ENCODE measurements around the gene OIP5. TPM values are rescaled to one million over a fixed set of nuclear protein-coding genes. Genes with fewer than 3 reads are reported as not detected.
"Not testable (repeated sequence)": the region's sequence is repeated elsewhere in the genome, so short reads cannot be mapped to it uniquely, and the experiment has no call there.

Gene OIP5
- total RNA-seq, 1 donor from 2014 or later: not detected

DNA sequence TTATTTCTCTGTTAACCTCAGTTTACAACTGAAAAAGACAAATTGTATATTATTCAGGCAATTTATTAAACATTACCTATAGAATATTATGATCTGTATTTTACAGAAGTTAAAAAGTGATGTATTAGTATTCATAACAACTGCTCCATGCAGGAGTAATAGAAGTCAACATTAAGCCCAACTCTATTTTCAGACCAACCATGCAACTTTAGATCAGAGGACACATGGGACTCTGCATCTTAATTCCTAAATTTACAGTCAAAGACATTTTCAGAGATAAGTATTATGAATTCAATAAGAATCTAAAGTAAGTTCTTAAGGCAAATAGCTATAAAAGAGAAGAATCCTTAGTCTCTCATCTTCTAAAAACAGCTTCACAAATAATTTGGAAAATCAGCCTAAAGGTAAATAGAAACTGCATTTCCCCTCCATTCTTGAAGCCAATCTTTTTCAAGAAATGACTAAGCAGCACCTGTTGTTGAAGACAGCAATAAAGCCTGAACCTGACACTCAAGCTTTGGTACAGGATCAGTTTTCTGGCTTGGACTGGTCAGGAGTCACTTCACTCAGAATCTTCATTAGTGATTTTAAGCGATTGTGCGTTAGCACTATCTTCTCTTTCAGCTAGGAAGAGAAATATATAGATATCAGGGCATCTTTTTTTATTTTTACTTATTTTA, 23.0 kb downstream of the OIP5 start:
- Histone ChIP-seq H3K27me3 (no peaks in the 10 kb centered on the region), H3K9me3 (no peaks in the 10 kb centered on the region), H3K27ac (no peak overlapping the region), H3K4me3 (no peak overlapping the region), H3K4me1 (no peaks in the 10 kb centered on the region), H3K36me3 (no peaks in the 10 kb centered on the region)
- no peak for DNase-seq (ENCODE audit: extremely low spot score in 2 of 2)
- intact Hi-C loops (cut with DNase I): no loop called here
- TF ChIP-seq POLR2A (IDR thresholded peaks at IDR 0.05) (no peak), POLR2AphosphoS5 (IDR thresholded peaks at IDR 0.05; ENCODE audit: insufficient read depth in 1 of 2, low read depth in 1 of 2) (no peak)
- TF ChIP-seq, protein P1, sequence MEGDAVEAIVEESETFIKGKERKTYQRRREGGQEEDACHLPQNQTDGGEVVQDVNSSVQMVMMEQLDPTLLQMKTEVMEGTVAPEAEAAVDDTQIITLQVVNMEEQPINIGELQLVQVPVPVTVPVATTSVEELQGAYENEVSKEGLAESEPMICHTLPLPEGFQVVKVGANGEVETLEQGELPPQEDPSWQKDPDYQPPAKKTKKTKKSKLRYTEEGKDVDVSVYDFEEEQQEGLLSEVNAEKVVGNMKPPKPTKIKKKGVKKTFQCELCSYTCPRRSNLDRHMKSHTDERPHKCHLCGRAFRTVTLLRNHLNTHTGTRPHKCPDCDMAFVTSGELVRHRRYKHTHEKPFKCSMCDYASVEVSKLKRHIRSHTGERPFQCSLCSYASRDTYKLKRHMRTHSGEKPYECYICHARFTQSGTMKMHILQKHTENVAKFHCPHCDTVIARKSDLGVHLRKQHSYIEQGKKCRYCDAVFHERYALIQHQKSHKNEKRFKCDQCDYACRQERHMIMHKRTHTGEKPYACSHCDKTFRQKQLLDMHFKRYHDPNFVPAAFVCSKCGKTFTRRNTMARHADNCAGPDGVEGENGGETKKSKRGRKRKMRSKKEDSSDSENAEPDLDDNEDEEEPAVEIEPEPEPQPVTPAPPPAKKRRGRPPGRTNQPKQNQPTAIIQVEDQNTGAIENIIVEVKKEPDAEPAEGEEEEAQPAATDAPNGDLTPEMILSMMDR (IDR thresholded peaks at IDR 0.05): no peak

DNA sequence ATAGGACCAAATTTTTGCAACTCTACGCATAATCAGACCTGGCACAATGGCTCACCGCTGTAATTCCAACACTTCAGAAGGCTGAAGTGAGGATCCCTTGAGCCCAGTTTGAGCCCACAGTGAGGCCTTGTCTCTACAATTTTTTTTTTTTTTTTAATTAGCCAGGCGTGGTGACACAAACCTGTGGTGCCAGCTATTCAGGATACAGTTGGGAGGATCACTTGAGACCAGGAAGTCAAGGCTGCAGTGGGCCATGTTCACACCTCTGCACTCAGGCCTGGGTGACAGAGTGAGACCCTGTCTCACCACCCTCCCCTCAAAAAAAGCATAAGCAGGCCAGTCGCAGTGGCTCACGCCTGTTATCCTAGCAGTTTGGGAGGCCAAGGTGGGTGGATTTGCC, 24.7 kb downstream of the OIP5 start:
- Histone ChIP-seq H3K27ac (no peak overlapping the region), H3K36me3 (no peaks in the 10 kb centered on the region), H3K4me1 (no peaks in the 10 kb centered on the region), H3K9me3 (no peaks in the 10 kb centered on the region), H3K27me3 (no peaks in the 10 kb centered on the region), H3K4me3 (no peak overlapping the region)
- TF ChIP-seq POLR2A (IDR thresholded peaks at IDR 0.05): no peak
- TF ChIP-seq, protein P1 (IDR thresholded peaks at IDR 0.05): no peak
- TF ChIP-seq POLR2AphosphoS5 (IDR thresholded peaks at IDR 0.05; ENCODE audit: insufficient read depth in 1 of 2, low read depth in 1 of 2): no peak
- DNase-seq (ENCODE audit: extremely low spot score in 2 of 2): no peak
- intact Hi-C loops (cut with DNase I): no loop called here

DNA sequence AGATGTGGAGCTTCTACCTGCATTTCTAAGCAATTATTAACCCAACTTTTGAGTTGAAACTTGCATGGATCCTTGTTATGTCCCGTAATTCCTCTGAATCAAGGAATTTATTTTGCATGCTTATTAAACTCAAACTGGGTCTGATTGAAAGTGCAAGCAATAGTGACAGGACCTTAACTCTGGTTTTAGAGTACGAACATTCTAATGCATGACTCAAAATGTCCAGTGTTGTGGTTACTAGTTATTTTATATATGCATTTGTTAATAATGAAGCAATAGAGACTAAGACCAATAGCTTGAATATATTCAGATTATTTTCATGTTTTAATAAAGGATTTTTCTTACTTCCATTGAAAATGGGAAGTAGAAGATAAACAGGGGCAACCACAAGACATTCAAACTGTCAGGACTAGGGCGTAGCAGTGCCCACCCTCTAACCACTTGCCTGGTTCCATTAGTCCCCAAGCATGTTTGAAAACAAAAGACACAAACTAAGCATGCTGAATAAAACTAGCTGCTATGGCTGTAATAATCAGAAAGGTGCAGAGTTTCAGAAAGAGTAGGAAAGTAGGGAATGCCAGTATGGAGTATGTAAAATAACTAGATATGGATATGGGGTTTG, 28.1 kb downstream of the OIP5 start:
- Histone ChIP-seq H3K27me3 (no peaks in the 10 kb centered on the region), H3K36me3 (peaks cover 0 to 8% of the 10 kb centered on the region in 2 donors), H3K27ac (no peak overlapping the region), H3K4me1 (no peaks in the 10 kb centered on the region), H3K4me3 (no peak overlapping the region), H3K9me3 (no peaks in the 10 kb centered on the region)
- TF ChIP-seq POLR2AphosphoS5 (IDR thresholded peaks at IDR 0.05; ENCODE audit: insufficient read depth in 1 of 2, low read depth in 1 of 2): no peak
- TF ChIP-seq POLR2A (IDR thresholded peaks at IDR 0.05): no peak
- TF ChIP-seq, protein P1 (IDR thresholded peaks at IDR 0.05): no peak
- no peak for DNase-seq (ENCODE audit: extremely low spot score in 2 of 2)
- intact Hi-C loops (cut with DNase I): no loop called here

DNA sequence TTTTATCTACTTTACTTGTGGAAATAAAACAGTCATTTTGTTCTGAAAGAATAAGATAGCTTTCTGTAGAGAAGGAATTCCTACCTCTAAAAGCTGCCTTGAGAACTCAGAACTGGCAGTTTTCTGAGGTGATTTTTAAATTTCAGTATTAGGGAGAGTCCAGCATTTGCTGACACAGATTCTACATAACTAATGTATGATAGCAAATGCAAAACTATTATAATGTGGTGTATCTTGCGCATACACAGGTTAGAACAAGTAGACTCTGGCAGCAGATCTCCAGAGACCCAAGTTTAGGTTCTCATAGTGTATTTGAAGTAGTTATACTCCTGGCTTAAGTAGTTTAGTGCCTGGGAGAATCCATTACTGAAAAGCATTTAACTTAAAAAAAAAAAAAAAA, 30.8 kb downstream of the OIP5 start:
- DNase-seq (ENCODE audit: extremely low spot score in 2 of 2): no peak
- Histone ChIP-seq H3K4me3 (no peak overlapping the region), H3K27ac (no peak overlapping the region), H3K36me3 (peaks cover 0 to 32% of the 10 kb centered on the region in 2 donors), H3K4me1 (no peaks in the 10 kb centered on the region), H3K9me3 (no peaks in the 10 kb centered on the region), H3K27me3 (no peaks in the 10 kb centered on the region)
- intact Hi-C loops (cut with DNase I): no loop called here
- TF ChIP-seq POLR2AphosphoS5 (IDR thresholded peaks at IDR 0.05; ENCODE audit: insufficient read depth in 1 of 2, low read depth in 1 of 2) (no peak), POLR2A (IDR thresholded peaks at IDR 0.05) (no peak)
- TF ChIP-seq, protein P1 (IDR thresholded peaks at IDR 0.05): no peak

DNA sequence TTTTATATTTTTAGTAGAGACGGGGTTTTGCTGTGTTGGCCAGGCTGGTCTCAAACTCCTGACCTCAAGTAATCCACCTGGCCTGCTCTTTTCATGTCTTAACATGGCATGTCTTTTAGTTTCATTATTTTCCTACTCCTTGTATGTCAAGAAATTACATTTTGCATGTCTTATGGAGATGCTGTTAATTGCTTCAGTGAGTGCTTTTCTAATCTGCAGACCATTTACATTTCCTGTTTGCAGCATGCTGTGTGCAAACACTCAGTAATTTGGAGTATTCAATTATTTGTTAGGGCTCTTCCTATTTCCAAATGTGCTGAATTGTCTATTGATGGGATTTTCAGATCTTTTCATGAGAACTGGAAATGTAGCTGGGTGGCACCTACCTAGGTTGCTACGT, 31.3 kb downstream of the OIP5 start:
- intact Hi-C loops (cut with DNase I); H3K4me1 ChIP-seq; H3K9me3 ChIP-seq; H3K4me3 ChIP-seq; DNase-seq (ENCODE audit: extremely low spot score in 2 of 2); H3K27me3 ChIP-seq; H3K27ac ChIP-seq: not testable (repeated sequence)
- peaks cover 0 to 33% of the 10 kb centered on the region in 2 donors for H3K36me3 ChIP-seq

Data from vagina (tissue), 2 donors.